Activated CD4-positive, alpha-beta memory T cell treated with anti-CD3 and anti-CD28 coated beads for 36 hours (primary cell): ENCODE data around the gene PDE4B. TPM values are rescaled to one million over a fixed set of nuclear protein-coding genes. Genes with fewer than 3 reads are reported as not detected.

Experiments used
- CTCF ChIA-PET: fragments of 350-600 bp; sonication (Branson Sonifier 250); formaldehyde crosslinking; loops from one replicate; lab custom pipeline; 2021; ENCODE audit warnings: antibody characterized with exemption, inconsistent platforms; lab: Charles Lee
- POLR2A ChIA-PET: fragments of 350-600 bp; sonication (Branson Sonifier 250); formaldehyde crosslinking; loops from one replicate; lab custom pipeline; 2021; ENCODE audit warnings: antibody characterized with exemption; lab: Charles Lee
- DNase-seq: peaks from one replicate; pipeline ENCODE4 v3.0.0-alpha.2; 2020
- H3K27ac Mint-ChIP-seq: one replicate; pipeline ENCODE4 v1.8.0; 2021; ENCODE audit warnings: mixed read lengths
- H3K27me3 Mint-ChIP-seq: one replicate; pipeline ENCODE4 v1.8.0; 2021; ENCODE audit warnings: mixed read lengths
- H3K36me3 Mint-ChIP-seq: one replicate; pipeline ENCODE4 v1.8.0; 2021; ENCODE audit warnings: mixed read lengths
- H3K4me1 Mint-ChIP-seq: one replicate; pipeline ENCODE4 v1.8.0; 2021; ENCODE audit warnings: low read depth, mixed read lengths
- H3K4me3 Mint-ChIP-seq: one replicate; pipeline ENCODE4 v1.8.0; 2021; ENCODE audit warnings: mild to moderate bottlenecking, mixed read lengths
- H3K9me3 Mint-ChIP-seq: one replicate; pipeline ENCODE4 v1.8.0; 2021; ENCODE audit warnings: mixed read lengths
- intact Hi-C: fragments of 100-400 bp; cut with micrococcal nuclease; formaldehyde crosslinking; loops from one replicate; pipeline ENCODE4 v1.15.1; 2023
- total RNA-seq, 2 experiments: library from RNA; stranded (reverse); gene quantifications; one replicate each; pipeline ENCODE4 v1.2.3, GENCODE V29; 2021

Gene PDE4B
- total RNA-seq, 2 experiments from 2014 or later, result 34.7 to 38.3 TPM

- POLR2A ChIA-PET, result interaction anchor here (0.7 kb wide), 1 partner anchor 339 kb away, joined by 3 read pairs; no protein-coding TSS in a partner anchor
- Mint-ChIP-seq H3K36me3 (no peaks in the 10 kb centered on the region), H3K27me3 (peaks cover 8% of the 10 kb centered on the region), H3K27ac (no peak overlapping the region), H3K4me1 (no peaks in the 10 kb centered on the region), H3K4me3 (no peak overlapping the region), H3K9me3 (no peaks in the 10 kb centered on the region)
- intact Hi-C loops, result no loop called here
- CTCF ChIA-PET, result no interaction called here
- no peak for DNase-seq
Measured at GRCh38 chr1:65773391-65774123, 19.1 kb upstream of the PDE4B start.

GRCh38 chr1:65788762-65789161 is 3.9 kb upstream of the PDE4B start:
- no peak overlapping the region for H3K4me3 Mint-ChIP-seq
- H3K27ac Mint-ChIP-seq, result no peak overlapping the region
- H3K9me3 Mint-ChIP-seq, result peaks cover 8% of the 10 kb centered on the region
- CTCF ChIA-PET, result no interaction called here
- no peaks in the 10 kb centered on the region for H3K36me3 Mint-ChIP-seq
- no peak for DNase-seq
- intact Hi-C loops, result no loop called here
- peaks cover 18% of the 10 kb centered on the region for H3K27me3 Mint-ChIP-seq
- H3K4me1 Mint-ChIP-seq, result no peaks in the 10 kb centered on the region
- POLR2A ChIA-PET, result no interaction called here

GRCh38 chr1:65791396-65791795 is 1.3 kb upstream of the PDE4B start:
- intact Hi-C loops, result no loop called here
- POLR2A ChIA-PET, result no interaction called here
- no peak for DNase-seq
- no peak overlapping the region for H3K27ac Mint-ChIP-seq
- H3K9me3 Mint-ChIP-seq, result peaks cover 8% of the 10 kb centered on the region
- no peaks in the 10 kb centered on the region for H3K36me3 Mint-ChIP-seq
- CTCF ChIA-PET, result no interaction called here
- H3K4me1 Mint-ChIP-seq, result no peaks in the 10 kb centered on the region
- H3K27me3 Mint-ChIP-seq, result peaks cover 36% of the 10 kb centered on the region
- H3K4me3 Mint-ChIP-seq, result no peak overlapping the region

- Mint-ChIP-seq H3K4me3 (no peak overlapping the region), H3K4me1 (no peaks in the 10 kb centered on the region), H3K27ac (no peak overlapping the region), H3K36me3 (no peaks in the 10 kb centered on the region), H3K27me3 (peaks cover 36% of the 10 kb centered on the region), H3K9me3 (peaks cover 8% of the 10 kb centered on the region)
- intact Hi-C loops, result no loop called here
- POLR2A ChIA-PET, result no interaction called here
- DNase-seq, result no peak
- CTCF ChIA-PET, result no interaction called here
Measured at GRCh38 chr1:65791801-65792668, 660 bp upstream of the PDE4B start.

- Mint-ChIP-seq H3K36me3 (no peaks in the 10 kb centered on the region), H3K4me3 (no peak overlapping the region), H3K4me1 (no peaks in the 10 kb centered on the region), H3K9me3 (peaks cover 8% of the 10 kb centered on the region), H3K27ac (no peak overlapping the region), H3K27me3 (peaks cover 39% of the 10 kb centered on the region)
- no peak for DNase-seq
- CTCF ChIA-PET, result no interaction called here
- POLR2A ChIA-PET, result no interaction called here
- intact Hi-C loops, result no loop called here
Measured at GRCh38 chr1:65793359-65793732, 651 bp downstream of the PDE4B start.

- Mint-ChIP-seq H3K27ac (no peak overlapping the region), H3K27me3 (peaks cover 39% of the 10 kb centered on the region), H3K36me3 (no peaks in the 10 kb centered on the region), H3K4me3 (no peak overlapping the region), H3K9me3 (no peaks in the 10 kb centered on the region), H3K4me1 (no peaks in the 10 kb centered on the region)
- CTCF ChIA-PET, result no interaction called here
- DNase-seq, result no peak
- intact Hi-C loops, result no loop called here
- POLR2A ChIA-PET, result no interaction called here
Measured at GRCh38 chr1:65795311-65795710, 2.6 kb downstream of the PDE4B start.

- Mint-ChIP-seq H3K27ac (no peak overlapping the region), H3K27me3 (peaks cover 22% of the 10 kb centered on the region), H3K4me3 (no peak overlapping the region), H3K36me3 (no peaks in the 10 kb centered on the region), H3K4me1 (no peaks in the 10 kb centered on the region), H3K9me3 (no peaks in the 10 kb centered on the region)
- intact Hi-C loops, result no loop called here
- ChIA-PET POLR2A (no interaction called here), CTCF (no interaction called here)
- no peak for DNase-seq
Measured at GRCh38 chr1:65799601-65800000, 6.9 kb downstream of the PDE4B start.

GRCh38 chr1:65804584-65804983 is 11.9 kb downstream of the PDE4B start:
- no peaks in the 10 kb centered on the region for H3K9me3 Mint-ChIP-seq
- DNase-seq, result no peak
- peaks cover 24% of the 10 kb centered on the region for H3K27me3 Mint-ChIP-seq
- ChIA-PET CTCF (interaction anchor here (1.8 kb wide), 1 partner anchor 439 kb away, joined by 4 read pairs; no protein-coding TSS in a partner anchor), POLR2A (no interaction called here)
- no peak overlapping the region for H3K4me3 Mint-ChIP-seq
- H3K4me1 Mint-ChIP-seq, result no peaks in the 10 kb centered on the region
- no peaks in the 10 kb centered on the region for H3K36me3 Mint-ChIP-seq
- intact Hi-C loops, result no loop called here
- no peak overlapping the region for H3K27ac Mint-ChIP-seq

- Mint-ChIP-seq H3K27ac (peak overlapping the region; percentile 11), H3K36me3 (no peaks in the 10 kb centered on the region), H3K9me3 (no peaks in the 10 kb centered on the region), H3K4me1 (peaks cover 18% of the 10 kb centered on the region), H3K4me3 (no peak overlapping the region), H3K27me3 (peaks cover 17% of the 10 kb centered on the region)
- ChIA-PET CTCF (interaction anchor here (0.7 to 1.3 kb wide), 2 partner anchors 125 to 430 kb away, joined by 4 read pairs; no protein-coding TSS in a partner anchor), POLR2A (interaction anchor here (0.7 kb wide), 1 partner anchor 553 kb away, joined by 3 read pairs; no protein-coding TSS in a partner anchor)
- intact Hi-C loops, result loop anchor here (1.0 to 5.0 kb wide), 14 partner anchors 18 to 633 kb away; no protein-coding TSS in a partner anchor
- DNase-seq, result peak; percentile 79
Measured at GRCh38 chr1:65812065-65812464, 19.4 kb downstream of the PDE4B start.

- intact Hi-C loops, result loop anchor here (2.0 to 5.0 kb wide), 2 partner anchors 138 to 369 kb away; no protein-coding TSS in a partner anchor
Measured at GRCh38 chr1:65813956-65814355, 21.3 kb downstream of the PDE4B start.

GRCh38 chr1:65814752-65815151 is 22.1 kb downstream of the PDE4B start:
- Mint-ChIP-seq H3K36me3 (no peaks in the 10 kb centered on the region), H3K27me3 (peaks cover 6% of the 10 kb centered on the region), H3K4me3 (no peak overlapping the region), H3K4me1 (peaks cover 18% of the 10 kb centered on the region), H3K27ac (no peak overlapping the region), H3K9me3 (no peaks in the 10 kb centered on the region)
- POLR2A ChIA-PET, result no interaction called here
- intact Hi-C loops, result loop anchor here (5.0 kb wide), 1 partner anchor 138 kb away; no protein-coding TSS in a partner anchor
- no peak for DNase-seq
- CTCF ChIA-PET, result interaction anchor here (1.4 kb wide), 1 partner anchor 632 kb away, joined by 7 read pairs; no protein-coding TSS in a partner anchor

More at GRCh38 chr1:65813956-65814355, 21.3 kb downstream of the PDE4B start:
- Mint-ChIP-seq H3K4me1 (peaks cover 18% of the 10 kb centered on the region), H3K36me3 (no peaks in the 10 kb centered on the region), H3K4me3 (no peak overlapping the region), H3K27me3 (peaks cover 6% of the 10 kb centered on the region), H3K9me3 (no peaks in the 10 kb centered on the region), H3K27ac (no peak overlapping the region)
- ChIA-PET CTCF (interaction anchor here (0.5 to 1.4 kb wide), 2 partner anchors 632 to 1471 kb away, joined by 3 to 7 read pairs; no protein-coding TSS in a partner anchor), POLR2A (no interaction called here)
- peak; percentile 23 for DNase-seq

- DNase-seq, result no peak
- H3K27me3 Mint-ChIP-seq, result peaks cover 5% of the 10 kb centered on the region
- no peaks in the 10 kb centered on the region for H3K36me3 Mint-ChIP-seq
- no peaks in the 10 kb centered on the region for H3K9me3 Mint-ChIP-seq
- no peak overlapping the region for H3K27ac Mint-ChIP-seq
- H3K4me3 Mint-ChIP-seq, result no peak overlapping the region
- POLR2A ChIA-PET, result no interaction called here
- intact Hi-C loops, result no loop called here
- H3K4me1 Mint-ChIP-seq, result peaks cover 8% of the 10 kb centered on the region
- CTCF ChIA-PET, result no interaction called here
Measured at GRCh38 chr1:65817891-65818290, 25.2 kb downstream of the PDE4B start.
